Right atrium auricular region (tissue), 2 donors: ENCODE measurements around the gene ZNF365. TPM values are rescaled to one million over a fixed set of nuclear protein-coding genes. Genes with fewer than 3 reads are reported as not detected.

Experiments
- DNase-seq: peaks from one replicate; pipeline ENCODE4 v3.0.0-alpha.2; 2019; ENCODE audit warnings: low spot score
- H3K27ac ChIP-seq, 2 donors: fragments of 200-600 bp; sonication (generic); 1 replicate in 1 of 2; 2 replicates in 1 of 2; pipeline ENCODE4 v1.5.1; 2016 to 2019
- H3K27me3 ChIP-seq, 2 donors: fragments of 200-600 bp; sonication (generic); one replicate each; pipeline versions ENCODE4 v1.5.1 to v1.6.0; 2017 to 2019
- H3K36me3 ChIP-seq: fragments of 200-600 bp; sonication (generic); one replicate; pipeline ENCODE4 v1.5.1; 2016
- H3K4me1 ChIP-seq, 2 donors: fragments of 200-600 bp; sonication (generic); one replicate each; pipeline versions ENCODE4 v1.5.1 to v1.6.0; 2017 to 2019
- H3K4me3 ChIP-seq, 2 donors: fragments of 200-600 bp; sonication (generic); 1 replicate in 1 of 2; 2 replicates in 1 of 2; pipeline ENCODE4 v1.5.1; 2017 to 2019; ENCODE audit warnings: mild to moderate bottlenecking in 1 of 2, moderate library complexity in 1 of 2
- H3K9me3 ChIP-seq, 2 donors: fragments of 200-600 bp; sonication (generic); one replicate each; pipeline ENCODE4 v1.5.1; 2019
- total RNA-seq, 2 donors: library from RNA; depleted of rRNA; stranded (reverse); fragments of >200 nt; gene quantifications; one replicate each; pipeline ENCODE4 v1.1.0, GENCODE V29; 2016
- TF ChIP-seq, protein P1 (sequence below), 2 donors: fragments of 200-600 bp; sonication (generic); IDR thresholded peaks; one replicate each; pipeline ENCODE4 v1.5.1; 2019; ENCODE audit warnings: antibody characterized with exemption in 2 of 2

ZNF365 gene
- total RNA-seq, 2 donors from 2014 or later = 1.1 to 3.6 TPM

DNA sequence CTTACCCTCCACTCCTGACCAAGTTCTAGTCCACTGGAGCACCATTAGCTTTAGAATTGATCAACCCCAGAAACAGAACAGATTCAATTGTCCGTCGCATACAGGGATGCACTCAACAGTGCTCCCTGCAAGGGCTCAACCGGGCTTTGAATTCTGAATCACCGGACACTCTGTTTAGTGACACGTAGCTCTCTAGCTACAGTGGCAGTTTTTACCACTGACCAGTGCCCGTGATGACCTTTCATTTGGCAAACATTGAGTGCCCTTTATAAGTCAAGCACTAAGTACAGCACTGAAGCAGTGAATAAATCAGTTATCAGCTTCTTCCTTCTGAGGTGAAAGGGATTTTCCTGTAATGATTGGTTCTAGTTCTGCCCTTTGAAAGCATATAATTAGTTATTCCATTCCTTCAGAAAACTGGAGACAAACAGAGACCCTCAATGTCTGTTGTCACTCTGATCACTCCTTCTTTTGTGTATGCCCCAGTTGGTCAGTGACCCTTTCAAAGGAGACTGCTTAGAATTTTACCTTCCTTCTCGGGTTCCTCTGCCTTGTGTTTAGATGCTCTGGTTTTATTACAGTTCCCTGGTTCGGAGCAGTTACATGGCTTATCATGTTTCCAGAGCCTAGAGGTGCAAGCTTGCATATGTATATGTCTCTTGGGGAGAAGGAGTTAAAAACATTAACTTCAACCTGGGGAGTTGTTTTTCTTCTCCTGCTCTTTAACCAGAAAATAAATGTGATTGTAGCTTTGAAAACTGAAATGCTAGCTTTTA is 68.9 kb downstream of the ZNF365 start:
- peaks cover 0 to 12% of the 10 kb centered on the region in 2 donors for H3K4me1 ChIP-seq
- H3K4me3 ChIP-seq = no peak overlapping the region
- H3K9me3 ChIP-seq = no peaks in the 10 kb centered on the region
- no peaks in the 10 kb centered on the region for H3K27me3 ChIP-seq
- TF ChIP-seq, protein P1, sequence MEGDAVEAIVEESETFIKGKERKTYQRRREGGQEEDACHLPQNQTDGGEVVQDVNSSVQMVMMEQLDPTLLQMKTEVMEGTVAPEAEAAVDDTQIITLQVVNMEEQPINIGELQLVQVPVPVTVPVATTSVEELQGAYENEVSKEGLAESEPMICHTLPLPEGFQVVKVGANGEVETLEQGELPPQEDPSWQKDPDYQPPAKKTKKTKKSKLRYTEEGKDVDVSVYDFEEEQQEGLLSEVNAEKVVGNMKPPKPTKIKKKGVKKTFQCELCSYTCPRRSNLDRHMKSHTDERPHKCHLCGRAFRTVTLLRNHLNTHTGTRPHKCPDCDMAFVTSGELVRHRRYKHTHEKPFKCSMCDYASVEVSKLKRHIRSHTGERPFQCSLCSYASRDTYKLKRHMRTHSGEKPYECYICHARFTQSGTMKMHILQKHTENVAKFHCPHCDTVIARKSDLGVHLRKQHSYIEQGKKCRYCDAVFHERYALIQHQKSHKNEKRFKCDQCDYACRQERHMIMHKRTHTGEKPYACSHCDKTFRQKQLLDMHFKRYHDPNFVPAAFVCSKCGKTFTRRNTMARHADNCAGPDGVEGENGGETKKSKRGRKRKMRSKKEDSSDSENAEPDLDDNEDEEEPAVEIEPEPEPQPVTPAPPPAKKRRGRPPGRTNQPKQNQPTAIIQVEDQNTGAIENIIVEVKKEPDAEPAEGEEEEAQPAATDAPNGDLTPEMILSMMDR (IDR thresholded peaks at IDR 0.05) = no peak
- DNase-seq = no peak
- no peaks in the 10 kb centered on the region for H3K36me3 ChIP-seq
- H3K27ac ChIP-seq = no peak overlapping the region

DNA sequence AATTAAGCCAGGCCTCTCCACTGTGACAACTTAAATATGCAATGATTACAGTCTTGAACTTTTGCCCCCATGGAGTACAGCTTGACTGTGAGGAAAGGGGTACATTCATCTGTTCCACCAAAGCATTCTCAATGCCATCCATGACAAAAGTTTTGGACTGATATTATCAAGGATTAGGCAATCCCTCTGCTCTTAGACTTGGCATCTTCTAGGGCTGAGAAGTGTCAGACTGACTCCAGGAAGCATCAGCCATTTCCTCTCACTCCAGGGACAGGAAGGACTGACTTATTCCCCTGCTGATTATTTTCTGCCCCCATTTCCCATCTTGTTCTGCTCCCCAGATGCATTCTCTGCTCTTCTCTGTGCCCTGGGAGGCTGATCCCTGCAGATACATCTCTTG is 69.7 kb downstream of the ZNF365 start:
- Histone ChIP-seq H3K27ac (no peak overlapping the region), H3K27me3 (no peaks in the 10 kb centered on the region), H3K4me1 (peaks cover 0 to 12% of the 10 kb centered on the region in 2 donors), H3K4me3 (no peak overlapping the region), H3K36me3 (no peaks in the 10 kb centered on the region), H3K9me3 (no peaks in the 10 kb centered on the region)
- DNase-seq = no peak
- TF ChIP-seq, protein P1 (IDR thresholded peaks at IDR 0.05) = no peak

- TF ChIP-seq, protein P1 (IDR thresholded peaks at IDR 0.05) = no peak
- Histone ChIP-seq H3K9me3 (no peaks in the 10 kb centered on the region), H3K4me3 (no peak overlapping the region), H3K4me1 (peaks cover 0 to 12% of the 10 kb centered on the region in 2 donors), H3K27me3 (no peaks in the 10 kb centered on the region), H3K36me3 (no peaks in the 10 kb centered on the region), H3K27ac (no peak overlapping the region)
- DNase-seq = no peak
Observed at GRCh38 chr10:62446627-62447026, 72.5 kb downstream of the ZNF365 start.

DNA sequence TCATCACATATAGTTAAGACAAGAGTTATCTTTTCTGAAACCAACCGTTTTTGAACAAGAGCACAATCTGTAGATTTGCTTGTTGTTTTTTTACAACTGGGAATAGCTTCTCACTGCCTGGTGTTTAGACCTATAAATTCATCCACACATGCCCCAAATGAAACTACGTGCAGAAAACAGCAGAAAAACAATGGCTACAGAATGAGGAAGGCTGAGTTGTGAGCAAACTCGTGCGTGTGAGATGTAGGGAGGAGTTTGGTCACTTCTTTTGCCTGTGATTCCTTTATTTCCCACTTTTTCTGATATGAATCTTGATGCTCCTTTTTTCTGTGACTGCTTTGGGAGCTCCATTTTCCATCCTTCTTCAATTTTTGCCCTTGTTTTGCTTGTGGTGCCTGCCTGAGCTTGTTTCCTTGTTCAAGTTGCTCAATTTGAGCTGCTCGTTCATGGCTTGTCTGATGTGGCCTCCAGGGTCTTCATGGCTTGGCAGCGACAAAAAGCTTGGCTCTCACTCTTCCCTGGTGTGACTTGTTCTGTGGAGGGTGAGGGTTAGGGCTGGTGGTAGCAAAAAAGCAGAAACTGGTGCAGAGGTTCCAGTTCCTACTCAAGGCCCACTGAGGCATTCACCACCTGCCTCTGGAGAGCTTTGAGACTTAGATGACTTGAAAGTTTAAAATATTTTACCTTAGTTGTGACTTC is 76.9 kb downstream of the ZNF365 start:
- Histone ChIP-seq H3K4me3 (no peak overlapping the region), H3K4me1 (no peaks in the 10 kb centered on the region), H3K9me3 (no peaks in the 10 kb centered on the region), H3K36me3 (no peaks in the 10 kb centered on the region), H3K27me3 (no peaks in the 10 kb centered on the region), H3K27ac (no peak overlapping the region)
- TF ChIP-seq, protein P1 (IDR thresholded peaks at IDR 0.05) = no peak
- no peak for DNase-seq

DNA sequence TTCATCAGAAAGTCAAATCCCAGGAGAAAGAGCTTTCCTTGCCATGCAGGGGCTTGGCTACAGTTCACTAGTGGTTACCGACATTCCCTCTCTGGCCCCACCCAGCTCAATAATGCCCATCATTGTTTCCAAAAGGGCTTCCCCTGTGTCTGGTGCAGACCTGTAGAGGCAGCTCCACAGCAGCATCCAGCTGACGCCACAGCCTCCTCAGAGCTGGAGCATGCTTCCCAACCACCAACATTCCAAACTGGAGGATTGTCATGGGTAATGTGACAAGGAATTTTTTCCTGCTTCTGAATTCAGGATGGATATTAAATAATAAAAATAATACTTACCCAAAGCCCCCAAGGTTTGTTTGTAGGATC is 77.4 kb downstream of the ZNF365 start:
- no peaks in the 10 kb centered on the region for H3K36me3 ChIP-seq
- H3K4me3 ChIP-seq = no peak overlapping the region
- no peaks in the 10 kb centered on the region for H3K9me3 ChIP-seq
- no peak overlapping the region for H3K27ac ChIP-seq
- H3K27me3 ChIP-seq = no peaks in the 10 kb centered on the region
- TF ChIP-seq, protein P1 (IDR thresholded peaks at IDR 0.05) = no peak
- no peak for DNase-seq
- H3K4me1 ChIP-seq = no peaks in the 10 kb centered on the region

Other genes with a start within 250 kb of the ZNF365 start
- gene RTKN2, start 105.5 kb upstream of the ZNF365 start, total RNA-seq = under 1 TPM; 0.08 to 0.15 TPM